Measurements from ENCODE around the gene FAM187B. TPM values are rescaled to one million over a fixed set of nuclear protein-coding genes. Genes with fewer than 3 reads are reported as not detected.

FAM187B gene
- total RNA-seq, 1 experiment from 2014 or later: not detected

DNA sequence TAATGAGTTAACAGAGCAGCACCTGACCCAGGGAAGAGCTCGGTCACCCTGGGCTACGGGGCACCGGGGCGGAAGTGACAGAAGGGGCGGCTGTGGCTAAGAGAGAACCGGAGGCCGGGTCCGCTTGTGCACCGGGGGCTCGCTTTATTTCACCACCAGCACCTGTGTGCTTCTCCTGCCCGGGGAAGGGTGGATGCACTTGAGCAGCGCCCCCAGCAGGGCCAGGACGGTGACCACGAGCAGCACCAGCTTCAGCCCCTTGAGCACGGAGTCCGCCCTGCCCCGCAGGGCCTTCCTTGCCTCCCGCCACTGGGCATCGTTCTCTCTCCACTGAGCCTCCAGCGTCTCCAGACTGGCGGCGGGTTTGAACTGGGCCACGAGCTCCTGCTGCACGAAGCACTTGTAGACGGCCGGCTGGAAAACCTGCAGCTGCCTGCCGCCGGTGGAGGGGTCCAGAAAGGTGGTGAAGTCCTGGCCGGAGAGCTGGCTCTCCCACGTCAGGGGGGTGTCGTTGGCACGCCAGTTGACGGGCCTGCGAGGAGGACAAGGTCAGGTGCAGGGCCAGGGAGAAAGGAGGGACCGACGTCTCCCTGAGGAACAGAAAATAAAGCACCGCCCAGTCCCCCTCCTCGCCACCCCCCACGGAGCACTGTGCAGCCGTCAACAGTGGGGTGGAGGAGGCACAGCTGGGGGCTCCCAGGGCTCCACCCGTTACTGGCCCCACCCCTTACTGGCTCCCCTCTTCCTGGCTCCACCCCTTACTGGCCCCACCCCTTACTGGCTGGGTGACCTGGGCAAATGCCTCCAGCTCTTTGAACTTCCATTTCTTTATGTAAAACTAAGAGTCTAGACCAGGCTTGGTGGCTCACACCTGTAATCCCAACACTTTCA is 3.6 kb downstream of the FAM187B start:
- TF ChIP-seq EZH2 (IDR thresholded peaks at IDR 0.05; ENCODE audit: borderline replicate concordance, low read depth, low read length, poor library complexity, severe bottlenecking): no peak
- TF ChIP-seq, protein P1, sequence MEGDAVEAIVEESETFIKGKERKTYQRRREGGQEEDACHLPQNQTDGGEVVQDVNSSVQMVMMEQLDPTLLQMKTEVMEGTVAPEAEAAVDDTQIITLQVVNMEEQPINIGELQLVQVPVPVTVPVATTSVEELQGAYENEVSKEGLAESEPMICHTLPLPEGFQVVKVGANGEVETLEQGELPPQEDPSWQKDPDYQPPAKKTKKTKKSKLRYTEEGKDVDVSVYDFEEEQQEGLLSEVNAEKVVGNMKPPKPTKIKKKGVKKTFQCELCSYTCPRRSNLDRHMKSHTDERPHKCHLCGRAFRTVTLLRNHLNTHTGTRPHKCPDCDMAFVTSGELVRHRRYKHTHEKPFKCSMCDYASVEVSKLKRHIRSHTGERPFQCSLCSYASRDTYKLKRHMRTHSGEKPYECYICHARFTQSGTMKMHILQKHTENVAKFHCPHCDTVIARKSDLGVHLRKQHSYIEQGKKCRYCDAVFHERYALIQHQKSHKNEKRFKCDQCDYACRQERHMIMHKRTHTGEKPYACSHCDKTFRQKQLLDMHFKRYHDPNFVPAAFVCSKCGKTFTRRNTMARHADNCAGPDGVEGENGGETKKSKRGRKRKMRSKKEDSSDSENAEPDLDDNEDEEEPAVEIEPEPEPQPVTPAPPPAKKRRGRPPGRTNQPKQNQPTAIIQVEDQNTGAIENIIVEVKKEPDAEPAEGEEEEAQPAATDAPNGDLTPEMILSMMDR (conservative IDR thresholded peaks at IDR 0.05; ENCODE audit: low read depth, low read length): no peak
- no peak overlapping the region for H3K4me3 ChIP-seq (ENCODE audit: low read depth, low read length, poor library complexity, severe bottlenecking)
- H3K27ac ChIP-seq (ENCODE audit: low read depth, low read length, poor library complexity, severe bottlenecking): no peak overlapping the region
- no peaks in the 10 kb centered on the region for H3K27me3 ChIP-seq (replicated peaks; ENCODE audit: insufficient read depth, low read depth, low read length, poor library complexity)
- H3K4me1 ChIP-seq (ENCODE audit: insufficient read depth, low read length, poor library complexity, severe bottlenecking): no peaks in the 10 kb centered on the region
- ChIA-PET POLR2A (ENCODE audit: low non-redundant PET) (no interaction called here), CTCF (no interaction called here)
- no peaks in the 10 kb centered on the region for H3K36me3 ChIP-seq (ENCODE audit: insufficient read depth, low read length, poor library complexity, severe bottlenecking)
- BruUV-seq (replicated peaks): no TSS peak
- H3K9me3 ChIP-seq (ENCODE audit: low read depth, low read length, poor library complexity, severe bottlenecking): no peaks in the 10 kb centered on the region
- DNase-seq (ENCODE audit: low spot score): no peak
- intact Hi-C loops (cut with micrococcal nuclease; ENCODE audit: unreplicated experiment): no loop called here

DNA sequence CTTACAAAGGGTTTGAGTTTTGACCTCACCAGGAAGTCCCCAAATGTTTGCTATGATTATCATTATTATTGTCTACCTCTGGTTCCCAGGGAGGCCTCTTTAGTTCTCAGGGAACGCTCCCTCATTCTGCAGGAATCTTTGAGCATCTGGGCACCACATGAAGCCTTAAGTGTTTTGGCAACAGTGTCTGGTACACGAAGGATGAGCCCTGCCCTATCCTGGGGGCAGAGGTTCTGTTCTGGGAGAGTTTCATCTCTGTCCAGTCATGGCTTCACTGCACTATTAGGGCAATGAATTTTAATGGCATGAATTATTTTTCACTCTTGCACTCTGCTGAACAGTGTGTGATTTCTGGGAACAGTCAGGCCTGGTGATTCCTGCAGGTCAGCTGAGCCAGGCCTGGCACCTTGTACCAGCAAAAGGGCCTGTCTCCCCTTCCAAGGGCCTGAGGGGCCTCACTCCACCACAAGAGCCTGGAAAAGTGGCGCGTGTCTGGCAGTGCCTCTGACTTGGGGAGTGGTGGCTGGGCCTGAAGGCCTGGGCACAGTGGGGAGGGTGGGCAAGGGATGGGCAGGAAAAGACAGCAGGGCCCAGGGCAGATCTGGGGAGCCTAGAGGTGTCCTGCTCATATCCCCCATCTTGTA is 4.6 kb downstream of the FAM187B start:
- no peak overlapping the region for H3K4me3 ChIP-seq (ENCODE audit: low read depth, low read length, poor library complexity, severe bottlenecking)
- H3K9me3 ChIP-seq (ENCODE audit: low read depth, low read length, poor library complexity, severe bottlenecking): no peaks in the 10 kb centered on the region
- TF ChIP-seq EZH2 (IDR thresholded peaks at IDR 0.05; ENCODE audit: borderline replicate concordance, low read depth, low read length, poor library complexity, severe bottlenecking): no peak
- TF ChIP-seq, protein P1 (conservative IDR thresholded peaks at IDR 0.05; ENCODE audit: low read depth, low read length): no peak
- H3K27me3 ChIP-seq (replicated peaks; ENCODE audit: insufficient read depth, low read depth, low read length, poor library complexity): no peaks in the 10 kb centered on the region
- intact Hi-C loops (cut with micrococcal nuclease; ENCODE audit: unreplicated experiment): no loop called here
- ChIA-PET POLR2A (ENCODE audit: low non-redundant PET) (no interaction called here), CTCF (no interaction called here)
- BruUV-seq (replicated peaks): no TSS peak
- H3K27ac ChIP-seq (ENCODE audit: low read depth, low read length, poor library complexity, severe bottlenecking): no peak overlapping the region
- H3K36me3 ChIP-seq (ENCODE audit: insufficient read depth, low read length, poor library complexity, severe bottlenecking): no peaks in the 10 kb centered on the region
- H3K4me1 ChIP-seq (ENCODE audit: insufficient read depth, low read length, poor library complexity, severe bottlenecking): no peaks in the 10 kb centered on the region
- DNase-seq (ENCODE audit: low spot score): no peak

DNA sequence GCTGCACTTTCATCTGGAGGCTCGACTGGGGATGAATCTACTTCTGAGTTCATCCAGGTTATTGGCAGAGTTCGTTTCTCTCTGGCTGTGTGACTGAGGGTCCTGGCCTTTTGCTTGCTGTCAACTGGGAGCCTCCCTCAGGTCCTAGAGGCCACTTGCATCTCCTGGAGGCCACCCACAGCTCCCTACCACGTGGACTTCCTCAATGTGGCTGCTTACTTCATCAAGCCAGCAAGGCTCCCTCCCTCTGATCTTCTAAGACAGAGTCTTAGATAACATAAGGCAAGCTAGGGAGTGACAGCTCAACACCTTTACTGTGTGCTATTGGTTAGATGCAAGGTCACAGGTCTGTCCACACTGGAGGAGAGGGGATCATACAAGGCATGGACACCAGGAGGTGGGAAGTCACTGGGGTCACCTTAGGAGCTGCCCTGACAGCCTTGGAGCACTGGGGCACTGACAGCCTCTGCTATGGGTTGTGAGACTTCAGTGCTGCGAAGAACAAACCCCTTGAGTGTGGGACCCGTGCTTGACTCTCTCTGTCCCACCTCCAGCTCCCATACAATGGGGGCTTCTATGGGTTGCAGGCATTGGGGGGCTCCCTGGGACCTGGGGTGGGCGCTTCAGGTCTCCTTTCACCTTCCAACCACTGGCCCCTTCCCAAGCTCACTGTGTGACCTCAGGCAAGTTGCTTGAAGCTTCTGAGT is 5.3 kb downstream of the FAM187B start:
- ChIA-PET POLR2A (ENCODE audit: low non-redundant PET) (no interaction called here), CTCF (no interaction called here)
- TF ChIP-seq, protein P1 (conservative IDR thresholded peaks at IDR 0.05; ENCODE audit: low read depth, low read length): no peak
- TF ChIP-seq EZH2 (IDR thresholded peaks at IDR 0.05; ENCODE audit: borderline replicate concordance, low read depth, low read length, poor library complexity, severe bottlenecking): no peak
- Histone ChIP-seq H3K27me3 (replicated peaks; ENCODE audit: insufficient read depth, low read depth, low read length, poor library complexity) (no peaks in the 10 kb centered on the region), H3K36me3 (ENCODE audit: insufficient read depth, low read length, poor library complexity, severe bottlenecking) (no peaks in the 10 kb centered on the region), H3K4me1 (ENCODE audit: insufficient read depth, low read length, poor library complexity, severe bottlenecking) (no peaks in the 10 kb centered on the region), H3K4me3 (ENCODE audit: low read depth, low read length, poor library complexity, severe bottlenecking) (no peak overlapping the region), H3K27ac (ENCODE audit: low read depth, low read length, poor library complexity, severe bottlenecking) (no peak overlapping the region), H3K9me3 (ENCODE audit: low read depth, low read length, poor library complexity, severe bottlenecking) (no peaks in the 10 kb centered on the region)
- BruUV-seq (replicated peaks): no TSS peak
- intact Hi-C loops (cut with micrococcal nuclease; ENCODE audit: unreplicated experiment): no loop called here
- DNase-seq (ENCODE audit: low spot score): no peak

Measured in A673 (cell line).